Endothelial cell (in vitro differentiated cells): ENCODE measurements around the gene LUC7L2. TPM values are rescaled to one million over a fixed set of nuclear protein-coding genes. Genes with fewer than 3 reads are reported as not detected.

Experiments
- DNase-seq: peaks from one replicate; pipeline ENCODE4 v3.0.0; 2021; ENCODE audit warnings: low spot score
- H3K27ac Mint-ChIP-seq: one replicate; pipeline ENCODE4 v1.8.0; 2021; ENCODE audit warnings: mixed read lengths, inconsistent platforms; ENCODE audit not compliant: unreplicated experiment
- H3K27me3 Mint-ChIP-seq: one replicate; pipeline ENCODE4 v1.8.0; 2021; ENCODE audit warnings: mild to moderate bottlenecking, moderate library complexity, mixed read lengths, inconsistent platforms; ENCODE audit not compliant: unreplicated experiment
- H3K36me3 Mint-ChIP-seq: one replicate; pipeline ENCODE4 v1.8.0; 2021; ENCODE audit warnings: mild to moderate bottlenecking, low read depth, mixed read lengths, inconsistent platforms; ENCODE audit not compliant: unreplicated experiment
- H3K4me1 Mint-ChIP-seq: one replicate; pipeline ENCODE4 v1.8.0; 2021; ENCODE audit warnings: mild to moderate bottlenecking, mixed read lengths, inconsistent platforms; ENCODE audit not compliant: unreplicated experiment
- H3K4me3 Mint-ChIP-seq: one replicate; pipeline ENCODE4 v1.8.0; 2021; ENCODE audit warnings: mild to moderate bottlenecking, mixed read lengths, inconsistent platforms; ENCODE audit not compliant: unreplicated experiment
- H3K9me3 Mint-ChIP-seq: one replicate; pipeline ENCODE4 v1.8.0; 2021; ENCODE audit warnings: mixed read lengths, inconsistent platforms; ENCODE audit not compliant: unreplicated experiment
- total RNA-seq: library from RNA; stranded (reverse); fragmentation: NEBNext Ultra II Directional; extraction: Animal tissue kit (Norgen Biotek cat#: 25700); gene quantifications from one replicate; pipeline ENCODE4 v1.2.1, GENCODE V29; 2021; ENCODE audit not compliant: unreplicated experiment
- TF ChIP-seq, protein P1 (sequence below): fragments of 200-600 bp; sonication (generic); IDR thresholded peaks from one replicate; pipeline ENCODE4 v1.5.0; 2021; ENCODE audit warnings: antibody characterized with exemption; ENCODE audit not compliant: unreplicated experiment

The LUC7L2 gene
- total RNA-seq, 1 donor from 2014 or later: 83.5 TPM

DNA sequence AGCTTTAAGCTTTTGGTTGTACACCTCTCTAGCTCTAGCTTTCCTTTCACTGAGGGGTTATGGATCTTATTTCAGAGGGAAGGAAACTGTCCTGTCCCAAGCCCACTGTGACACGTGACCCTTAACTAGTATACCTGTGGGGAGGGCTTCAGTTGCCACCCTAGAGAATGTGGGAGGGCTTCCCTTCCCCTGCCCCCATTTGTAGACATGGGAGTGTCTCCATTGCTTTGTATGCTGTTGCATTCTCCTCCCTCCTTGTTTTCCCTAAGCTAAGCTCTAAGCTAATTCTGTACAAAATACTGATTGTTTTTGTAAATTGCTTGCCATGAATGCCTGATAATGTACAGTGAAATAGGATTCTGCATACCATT is 11.2 kb downstream of the LUC7L2 start:
- no peaks in the 10 kb centered on the region for H3K9me3 Mint-ChIP-seq
- TF ChIP-seq, protein P1, sequence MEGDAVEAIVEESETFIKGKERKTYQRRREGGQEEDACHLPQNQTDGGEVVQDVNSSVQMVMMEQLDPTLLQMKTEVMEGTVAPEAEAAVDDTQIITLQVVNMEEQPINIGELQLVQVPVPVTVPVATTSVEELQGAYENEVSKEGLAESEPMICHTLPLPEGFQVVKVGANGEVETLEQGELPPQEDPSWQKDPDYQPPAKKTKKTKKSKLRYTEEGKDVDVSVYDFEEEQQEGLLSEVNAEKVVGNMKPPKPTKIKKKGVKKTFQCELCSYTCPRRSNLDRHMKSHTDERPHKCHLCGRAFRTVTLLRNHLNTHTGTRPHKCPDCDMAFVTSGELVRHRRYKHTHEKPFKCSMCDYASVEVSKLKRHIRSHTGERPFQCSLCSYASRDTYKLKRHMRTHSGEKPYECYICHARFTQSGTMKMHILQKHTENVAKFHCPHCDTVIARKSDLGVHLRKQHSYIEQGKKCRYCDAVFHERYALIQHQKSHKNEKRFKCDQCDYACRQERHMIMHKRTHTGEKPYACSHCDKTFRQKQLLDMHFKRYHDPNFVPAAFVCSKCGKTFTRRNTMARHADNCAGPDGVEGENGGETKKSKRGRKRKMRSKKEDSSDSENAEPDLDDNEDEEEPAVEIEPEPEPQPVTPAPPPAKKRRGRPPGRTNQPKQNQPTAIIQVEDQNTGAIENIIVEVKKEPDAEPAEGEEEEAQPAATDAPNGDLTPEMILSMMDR: no peak
- H3K27ac Mint-ChIP-seq: no peak overlapping the region
- H3K36me3 Mint-ChIP-seq: peaks cover 9% of the 10 kb centered on the region
- H3K4me3 Mint-ChIP-seq: peak overlapping the region; percentile 35
- peaks cover 1% of the 10 kb centered on the region for H3K27me3 Mint-ChIP-seq
- no peak for DNase-seq
- H3K4me1 Mint-ChIP-seq: peaks cover 10% of the 10 kb centered on the region

GRCh38 chr7:139374246-139374645 is 14.6 kb downstream of the LUC7L2 start:
- Mint-ChIP-seq H3K9me3 (no peaks in the 10 kb centered on the region), H3K4me1 (peaks cover 5% of the 10 kb centered on the region), H3K27ac (no peak overlapping the region), H3K27me3 (no peaks in the 10 kb centered on the region), H3K4me3 (no peak overlapping the region), H3K36me3 (peaks cover 13% of the 10 kb centered on the region)
- no peak for DNase-seq
- TF ChIP-seq, protein P1: no peak

GRCh38 chr7:139382439-139382838 is 22.7 kb downstream of the LUC7L2 start:
- H3K9me3 Mint-ChIP-seq: no peaks in the 10 kb centered on the region
- TF ChIP-seq, protein P1: no peak
- peaks cover 14% of the 10 kb centered on the region for H3K36me3 Mint-ChIP-seq
- H3K27ac Mint-ChIP-seq: no peak overlapping the region
- no peak for DNase-seq
- H3K4me1 Mint-ChIP-seq: peaks cover 5% of the 10 kb centered on the region
- no peak overlapping the region for H3K4me3 Mint-ChIP-seq
- no peaks in the 10 kb centered on the region for H3K27me3 Mint-ChIP-seq

GRCh38 chr7:139384611-139385010 is 24.9 kb downstream of the LUC7L2 start:
- H3K27me3 Mint-ChIP-seq: no peaks in the 10 kb centered on the region
- peaks cover 5% of the 10 kb centered on the region for H3K4me1 Mint-ChIP-seq
- H3K4me3 Mint-ChIP-seq: no peak overlapping the region
- DNase-seq: no peak
- no peaks in the 10 kb centered on the region for H3K9me3 Mint-ChIP-seq
- peaks cover 17% of the 10 kb centered on the region for H3K36me3 Mint-ChIP-seq
- no peak overlapping the region for H3K27ac Mint-ChIP-seq
- TF ChIP-seq, protein P1: no peak

DNA sequence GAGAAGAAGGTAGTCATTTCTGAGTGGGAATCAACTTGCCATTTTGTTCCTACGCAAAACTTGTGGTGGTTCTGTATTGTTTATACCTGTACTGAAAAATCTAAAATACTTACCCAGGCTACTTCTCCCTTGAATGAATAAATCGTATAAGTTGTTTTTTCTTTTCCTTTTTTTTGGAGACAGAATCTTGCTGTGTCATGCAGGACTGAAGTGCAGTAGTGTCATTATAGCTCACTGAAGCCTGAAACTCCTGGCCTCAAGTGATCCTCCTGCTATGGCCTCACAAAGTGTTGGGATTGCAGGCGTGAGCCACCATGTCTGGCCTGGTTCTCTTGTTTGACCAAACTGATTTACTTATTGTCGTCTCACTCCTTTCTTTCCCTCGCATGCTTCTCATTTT is 27.9 kb downstream of the LUC7L2 start:
- DNase-seq: no peak
- TF ChIP-seq, protein P1: no peak
- peaks cover 14% of the 10 kb centered on the region for H3K36me3 Mint-ChIP-seq
- no peaks in the 10 kb centered on the region for H3K27me3 Mint-ChIP-seq
- no peaks in the 10 kb centered on the region for H3K9me3 Mint-ChIP-seq
- no peak overlapping the region for H3K27ac Mint-ChIP-seq
- peaks cover 5% of the 10 kb centered on the region for H3K4me1 Mint-ChIP-seq
- H3K4me3 Mint-ChIP-seq: no peak overlapping the region
